ENCODE data around the gene MLXIP.

MLXIP gene

GRCh38 chr12:122080149-122081082 lies 1.9 kb downstream of the MLXIP start:
- no peak for FAIRE-seq

- FAIRE-seq, result no peak
Observed at GRCh38 chr12:122081083-122081696, 2.6 kb downstream of the MLXIP start.

- FAIRE-seq, result no peak
Observed at GRCh38 chr12:122081697-122082221, 3.2 kb downstream of the MLXIP start.

- no peak for FAIRE-seq
Observed at GRCh38 chr12:122082621-122083356, 4.2 kb downstream of the MLXIP start.

GRCh38 chr12:122084857-122085405 lies 6.4 kb downstream of the MLXIP start:
- FAIRE-seq, result no peak

GRCh38 chr12:122085591-122085990 lies 7.0 kb downstream of the MLXIP start:
- no peak for FAIRE-seq

GRCh38 chr12:122086116-122086515 lies 7.6 kb downstream of the MLXIP start:
- FAIRE-seq, result no peak

- no peak for FAIRE-seq
Observed at GRCh38 chr12:122086641-122087285, 8.2 kb downstream of the MLXIP start.

- FAIRE-seq, result no peak
Observed at GRCh38 chr12:122087431-122088178, 9.0 kb downstream of the MLXIP start.

GRCh38 chr12:122088179-122088810 lies 9.7 kb downstream of the MLXIP start:
- FAIRE-seq, result no peak

GRCh38 chr12:122089077-122089476 lies 10.5 kb downstream of the MLXIP start:
- FAIRE-seq, result no peak

GRCh38 chr12:122090759-122091515 lies 12.4 kb downstream of the MLXIP start:
- no peak for FAIRE-seq

- FAIRE-seq, result no peak
Observed at GRCh38 chr12:122093098-122093883, 14.7 kb downstream of the MLXIP start.

GRCh38 chr12:122094137-122094734 lies 15.7 kb downstream of the MLXIP start:
- FAIRE-seq, result no peak

GRCh38 chr12:122094735-122095631 lies 16.4 kb downstream of the MLXIP start:
- no peak for FAIRE-seq

- no peak for FAIRE-seq
Observed at GRCh38 chr12:122096014-122096413, 17.5 kb downstream of the MLXIP start.

GRCh38 chr12:122096591-122097149 lies 18.1 kb downstream of the MLXIP start:
- FAIRE-seq, result no peak

GRCh38 chr12:122097584-122097926 lies 19.0 kb downstream of the MLXIP start:
- no peak for FAIRE-seq

Measured in A204.1 (cell line).